Measurements from ENCODE around the gene OTUB1. TPM values are rescaled to one million over a fixed set of nuclear protein-coding genes. Genes with fewer than 3 reads are reported as not detected.

OTUB1 gene
- total and polyA plus RNA-seq, 2 of the 13 experiments (the other 11 are each of a cell fraction or from before 2014, with no cell fraction given), result 58.8 to 130 TPM

GRCh38 chr11:64013141-64013896, 27.1 kb downstream of the OTUB1 start:
- ChIA-PET CTCF (ENCODE audit: low intra/inter-chr PET ratio, low total read pairs) (no interaction called here), POLR2A (no interaction called here)
- in situ Hi-C loops (cut with HindIII; ENCODE audit: extremely low pct_ligation_motif_present, low pct_unique_long_range_greater_than_20kb) (no loop called here), intact Hi-C loops (cut with micrococcal nuclease; ENCODE audit: unreplicated experiment) (no loop called here)
- peaks cover 10% of the 10 kb centered on the region; the same call in 1 of the 2 replicates for H3K9me3 ChIP-seq (ENCODE audit: low read length)
- no peak overlapping the region for H2AFZ ChIP-seq (ENCODE audit: low read length)
- H3K79me2 ChIP-seq (ENCODE audit: insufficient read depth, low read length), result no peaks in the 10 kb centered on the region
- 93% methylated on average over 16 of the region's 16 CpGs for WGBS (ENCODE audit: low lambda C conversion rate)
- H3K4me2 ChIP-seq (ENCODE audit: low read depth, low read length), result no peak overlapping the region
- H4K20me1 ChIP-seq (ENCODE audit: insufficient read depth, low read length), result 0 out of 2 replicates have a peak, but pooled peaks cover 4% of the 10 kb centered on the region
- no peaks in the 10 kb centered on the region for H3K36me3 ChIP-seq (replicated peaks in 1 of 2; ENCODE audit: control insufficient read depth in 1 of 2, insufficient read depth in 2 of 2, low read length in 2 of 2)
- H3K27ac ChIP-seq (ENCODE audit: extremely low read length, insufficient read depth, low read length), result no peak overlapping the region
- TF ChIP-seq PTBP1 (IDR thresholded peaks at IDR 0.05; ENCODE audit: low read depth, low read length, poor library complexity, severe bottlenecking) (no peak), ZNF280D (CRISPR knock-in tag; IDR thresholded peaks at IDR 0.05) (no peak), ZNF337 (CRISPR knock-in tag; IDR thresholded peaks at IDR 0.05; ENCODE audit: borderline replicate concordance, low read depth) (no peak), MBD4 (IDR thresholded peaks at IDR 0.05; ENCODE audit: borderline replicate concordance, low read length) (no peak), HBP1 (CRISPR knock-in tag; IDR thresholded peaks at IDR 0.05; ENCODE audit: low read depth) (no peak), ZMYM2 (CRISPR knock-in tag; IDR thresholded peaks at IDR 0.05) (no peak), TRIM22 (IDR thresholded peaks at IDR 0.05) (no peak), PAF1 (CRISPR knock-in tag; IDR thresholded peaks at IDR 0.05) (no peak), CHCHD3 (CRISPR knock-in tag; IDR thresholded peaks at IDR 0.05) (no peak), ZNF816 (CRISPR knock-in tag; IDR thresholded peaks at IDR 0.05; ENCODE audit: borderline replicate concordance) (no peak), MLXIP (CRISPR knock-in tag; IDR thresholded peaks at IDR 0.05; ENCODE audit: borderline replicate concordance) (no peak), LRRFIP1 (CRISPR knock-in tag; conservative IDR thresholded peaks at IDR 0.05) (no peak)
- no peak for FAIRE-seq
- DNase-seq (ENCODE audit: low spot score), result no peak
- H3K27me3 ChIP-seq (ENCODE audit: control insufficient read depth in 1 of 2, insufficient read depth in 2 of 2, low read length in 2 of 2), result no peaks in the 10 kb centered on the region
- no TSS peak for BruUV-seq (replicated peaks)
- ATAC-seq, result no peak
- H3K4me3 ChIP-seq (replicated peaks in 1 of 3; ENCODE audit: insufficient read depth in 1 of 3, low read depth in 2 of 3, low read length in 3 of 3), result no peak overlapping the region
- peaks cover 5% of the 10 kb centered on the region for H3K4me1 ChIP-seq (ENCODE audit: insufficient read depth, low read length)
- H3K9ac ChIP-seq (ENCODE audit: insufficient read depth, low read depth, low read length), result no peak overlapping the region
